ENCODE data around the gene PSKH1. TPM values are rescaled to one million over a fixed set of nuclear protein-coding genes. Genes with fewer than 3 reads are reported as not detected.

Gene PSKH1
- total RNA-seq, 4 donors from 2014 or later = 16.1 to 24.6 (median 19.9) TPM

DNA sequence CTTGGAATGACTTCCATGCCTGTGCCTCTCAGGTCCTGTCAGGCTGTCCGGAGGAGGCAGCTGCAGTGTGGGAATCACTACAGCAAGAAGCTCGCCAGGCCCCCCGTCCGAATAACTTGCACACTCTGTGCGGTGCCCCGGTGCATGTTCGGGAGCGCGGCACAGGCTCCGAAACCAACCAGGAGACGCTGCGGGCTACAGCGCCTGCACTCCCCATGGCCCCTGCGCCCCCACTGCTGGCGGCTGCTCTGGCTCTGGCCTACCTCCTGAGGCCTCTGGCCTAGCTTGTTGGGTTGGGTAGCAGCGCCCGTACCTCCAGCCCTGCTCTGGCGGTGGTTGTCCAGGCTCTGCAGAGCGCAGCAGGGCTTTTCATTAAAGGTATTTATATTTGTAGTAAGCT is 7.1 kb upstream of the PSKH1 start:
- DNase-seq (ENCODE audit: low spot score) = no peak
- TF ChIP-seq CTCF (IDR thresholded peaks at IDR 0.05) = no peak
- ATAC-seq (ENCODE audit: low FRiP score) = no peak

GRCh38 chr16:67886387-67886786 is 6.7 kb upstream of the PSKH1 start:
- DNase-seq (ENCODE audit: low spot score) (no peak), ATAC-seq (ENCODE audit: low FRiP score) (no peak)
- TF ChIP-seq CTCF (IDR thresholded peaks at IDR 0.05) = no peak

- no peak for ATAC-seq (ENCODE audit: low FRiP score)
- TF ChIP-seq CTCF (IDR thresholded peaks at IDR 0.05) = no peak
- no peak for DNase-seq (ENCODE audit: low spot score)
Observed at GRCh38 chr16:67888331-67888730, 4.7 kb upstream of the PSKH1 start.

DNA sequence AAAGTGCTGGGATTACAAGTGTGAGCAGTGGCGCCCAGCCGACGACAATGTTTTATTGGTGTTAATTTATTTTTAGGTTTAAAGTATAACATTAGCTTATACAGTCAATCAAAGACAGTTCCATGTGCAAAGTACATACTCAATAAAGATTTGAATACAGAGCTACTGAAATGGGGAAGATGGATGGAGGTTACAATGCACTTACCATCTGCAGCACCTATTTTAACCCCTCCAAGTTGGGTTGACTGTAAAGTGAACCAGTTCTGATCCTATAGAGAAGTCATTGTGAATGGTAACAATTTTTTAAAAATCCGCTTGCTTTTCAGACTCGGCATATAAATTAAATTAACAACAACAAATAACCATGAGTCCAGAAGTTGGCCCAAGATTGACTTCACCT is 679 bp upstream of the PSKH1 start:
- TF ChIP-seq CTCF (IDR thresholded peaks at IDR 0.05) = no peak
- ATAC-seq (ENCODE audit: low FRiP score) = no peak
- no peak for DNase-seq (ENCODE audit: low spot score)

DNA sequence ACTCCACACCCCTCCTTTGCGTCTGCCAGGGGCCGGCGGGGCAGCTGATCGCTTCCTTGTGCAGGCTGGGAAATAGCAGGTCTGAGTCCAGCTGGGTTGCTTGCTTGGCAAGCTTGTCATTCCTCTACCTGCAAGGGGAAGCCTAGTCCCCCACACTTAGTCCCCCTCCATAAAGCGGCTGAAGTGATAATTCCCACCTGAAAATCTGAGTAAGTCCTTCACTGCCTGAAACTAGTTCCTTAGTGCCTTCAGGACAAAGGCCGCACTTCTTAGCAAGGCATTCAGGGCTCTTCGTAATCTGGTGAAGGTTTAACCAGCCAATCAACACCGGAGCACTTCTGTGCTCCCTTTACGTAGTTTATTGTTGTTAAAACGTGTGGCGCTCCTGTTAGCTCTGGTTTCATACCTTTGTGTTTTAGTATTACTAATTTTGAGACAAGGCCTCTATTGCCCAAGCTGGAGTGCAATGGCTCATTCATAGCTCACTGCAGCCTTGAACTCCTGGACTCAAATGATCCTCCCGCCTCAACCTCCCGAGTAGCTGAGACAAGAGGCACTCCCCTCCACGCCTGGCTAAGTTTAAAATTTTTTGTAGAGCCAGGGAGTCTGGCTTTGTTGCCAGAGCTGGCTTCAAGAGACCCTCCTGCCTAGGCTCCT is 817 bp downstream of the PSKH1 start:
- no peak for TF ChIP-seq CTCF (IDR thresholded peaks at IDR 0.05)
- no peak for DNase-seq (ENCODE audit: low spot score)

DNA sequence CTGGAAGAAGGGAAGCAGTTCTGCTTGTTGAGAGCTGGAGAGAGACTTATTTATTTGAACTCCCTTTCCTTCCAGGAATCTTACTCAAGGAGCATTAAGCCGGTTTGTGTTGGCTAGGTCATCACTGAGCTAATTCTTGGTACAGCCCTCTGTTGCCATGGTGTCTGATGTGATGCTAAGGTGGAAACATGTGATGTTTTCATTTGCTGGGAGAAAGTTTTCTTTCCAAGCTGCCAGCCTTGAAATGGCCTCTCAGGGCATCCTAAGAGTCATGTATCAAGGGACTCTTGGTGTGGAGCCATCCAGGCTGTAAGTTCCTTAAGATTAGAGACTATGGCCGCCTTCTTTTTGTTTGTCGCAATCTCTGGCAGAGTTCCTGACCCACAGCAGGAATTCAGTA is 4.2 kb downstream of the PSKH1 start:
- DNase-seq (ENCODE audit: low spot score) (no peak), ATAC-seq (ENCODE audit: low FRiP score) (no peak)

More for the DNA sequence above, 817 bp downstream of the PSKH1 start:
- ATAC-seq (ENCODE audit: low FRiP score) = no peak

More for the DNA sequence above, 4.2 kb downstream of the PSKH1 start:
- no peak for TF ChIP-seq CTCF (IDR thresholded peaks at IDR 0.05)

All from omental fat pad (tissue), 4 donors.